Measurements from ENCODE around the gene MISP3. TPM values are rescaled to one million over a fixed set of nuclear protein-coding genes. Genes with fewer than 3 reads are reported as not detected.

MISP3 gene
- total and polyA plus RNA-seq, 4 experiments from 2014 or later: 0.68 to 1.6 (median 1.2) TPM

DNA sequence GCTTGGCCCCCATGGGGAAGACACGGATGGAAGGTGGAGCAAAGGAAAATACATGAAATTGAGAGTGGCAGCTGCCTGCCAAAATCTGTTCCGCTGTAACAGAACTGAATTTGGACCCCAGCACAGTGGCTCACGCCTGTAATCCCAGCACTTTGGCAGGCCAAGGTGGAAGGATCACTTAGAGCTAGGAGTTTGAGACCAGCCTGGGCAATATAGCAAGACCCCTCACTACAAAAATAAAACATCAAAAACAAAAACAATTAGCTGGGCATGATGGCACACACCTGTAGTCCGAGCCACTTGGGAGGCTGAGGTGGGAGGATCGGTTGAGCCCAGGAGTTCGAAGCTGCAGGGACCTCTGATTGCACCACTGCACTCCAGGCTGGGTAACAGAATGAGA, 20.1 kb upstream of the MISP3 start:
- Histone ChIP-seq H3K36me3 (ENCODE audit: insufficient read depth, low read length) (peaks cover 39% of the 10 kb centered on the region), H3K9me3 (ENCODE audit: control insufficient read depth in 1 of 2, low read length in 2 of 2) (no peaks in the 10 kb centered on the region), H3K4me3 (ENCODE audit: low read length in 2 of 2) (no peak overlapping the region), H3K4me1 (ENCODE audit: insufficient read depth, low read length) (no peaks in the 10 kb centered on the region), H3K27me3 (ENCODE audit: insufficient read depth, low read length) (no peaks in the 10 kb centered on the region), H3K27ac (ENCODE audit: low read depth, low read length) (no peak overlapping the region)
- ChIA-PET CTCF (ENCODE audit: partially characterized antibody) (interaction anchor here (0.9 to 2.1 kb wide), 5 partner anchors 10 to 178 kb away, joined by 3 to 8 read pairs (median 6); partner anchors contain the start of gene MISP3), POLR2A (ENCODE audit: partially characterized antibody) (interaction anchor here (0.8 to 1.7 kb wide), 6 partner anchors 9 to 172 kb away, joined by 3 to 6 read pairs (median 4); partner anchors contain the start of gene IL27RA)
- H3K36me3 Mint-ChIP-seq: peaks cover 38 to 46% of the 10 kb centered on the region in 2 donors
- no peaks in the 10 kb centered on the region for H3K27me3 Mint-ChIP-seq
- no peak for DNase-seq
- H3K4me3 Mint-ChIP-seq: no peak overlapping the region
- H3K27ac Mint-ChIP-seq: peak overlapping the region in 2 of 7 donors; percentile 8 to 90
- H3K4me1 Mint-ChIP-seq: peaks cover 0 to 10% (median 5%) of the 10 kb centered on the region in 4 donors
- intact Hi-C loops (cut with micrococcal nuclease): no loop called here
- H3K9me3 Mint-ChIP-seq: peaks cover 0 to 9% (median 0%) of the 10 kb centered on the region in 8 donors

DNA sequence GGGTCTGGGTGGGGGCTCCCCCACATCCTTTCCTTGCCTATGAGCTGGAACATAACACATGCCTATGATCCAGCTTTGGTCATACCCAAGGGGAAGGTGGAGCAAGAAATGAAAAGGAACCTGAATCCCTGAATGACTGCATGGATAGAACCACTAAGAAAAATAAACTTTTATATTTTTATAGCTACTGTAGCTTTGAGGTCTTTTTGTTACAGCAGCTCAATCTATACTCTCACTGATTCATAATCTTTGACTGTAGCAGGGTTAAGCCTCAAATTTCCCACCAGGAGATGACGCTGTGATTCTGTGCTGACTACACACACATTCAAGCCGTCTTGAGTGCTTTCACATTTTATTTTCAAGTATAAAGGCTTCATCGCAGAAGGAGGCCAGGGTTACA, 19.6 kb upstream of the MISP3 start:
- H3K27ac ChIP-seq (ENCODE audit: low read depth, low read length): no peak overlapping the region
- Mint-ChIP-seq H3K4me3 (no peak overlapping the region), H3K4me1 (peaks cover 5 to 15% (median 6%) of the 10 kb centered on the region in 4 donors), H3K9me3 (peaks cover 0 to 9% (median 0%) of the 10 kb centered on the region in 8 donors), H3K27ac (peak overlapping the region in 3 of 7 donors; percentile 35 to 62 (median 57)), H3K27me3 (peaks cover 0 to 3% of the 10 kb centered on the region in 2 donors), H3K36me3 (peaks cover 38 to 46% of the 10 kb centered on the region in 2 donors)
- ChIA-PET POLR2A (ENCODE audit: partially characterized antibody) (interaction anchor here (0.8 to 1.7 kb wide), 7 partner anchors 10 to 172 kb away, joined by 3 to 6 read pairs (median 4); partner anchors contain the start of genes IL27RA and RFX1), CTCF (ENCODE audit: partially characterized antibody) (interaction anchor here (0.9 to 2.1 kb wide), 5 partner anchors 11 to 178 kb away, joined by 3 to 8 read pairs (median 6); partner anchors contain the start of gene MISP3)
- intact Hi-C loops (cut with micrococcal nuclease): no loop called here
- H3K4me3 ChIP-seq (ENCODE audit: low read length in 2 of 2): no peak overlapping the region
- no peaks in the 10 kb centered on the region for H3K9me3 ChIP-seq (ENCODE audit: control insufficient read depth in 1 of 2, low read length in 2 of 2)
- no peak for DNase-seq
- peaks cover 1% of the 10 kb centered on the region for H3K27me3 ChIP-seq (ENCODE audit: insufficient read depth, low read length)
- peaks cover 39% of the 10 kb centered on the region for H3K36me3 ChIP-seq (ENCODE audit: insufficient read depth, low read length)
- peaks cover 4% of the 10 kb centered on the region for H3K4me1 ChIP-seq (ENCODE audit: insufficient read depth, low read length)

DNA sequence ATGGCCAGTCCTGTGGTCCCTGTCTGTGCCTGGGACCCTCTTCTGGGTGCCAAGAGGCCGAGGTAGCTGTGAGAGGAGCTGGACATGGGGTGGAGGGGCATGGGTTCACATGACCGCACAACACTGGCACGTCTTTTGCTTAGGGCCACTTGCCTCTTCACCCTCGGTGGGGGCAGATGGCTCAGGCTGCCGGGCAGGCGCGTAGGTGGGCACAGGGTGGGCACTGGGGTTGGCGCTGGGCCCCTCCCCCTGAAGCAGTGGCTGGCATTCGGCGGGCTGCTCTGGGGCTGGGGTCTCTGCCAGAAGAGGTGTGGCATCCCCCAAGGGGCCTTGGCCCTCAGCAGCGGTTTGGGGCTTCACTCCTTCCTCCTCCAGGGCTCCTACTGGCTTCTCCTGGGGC, 19.1 kb upstream of the MISP3 start:
- POLR2A ChIA-PET (ENCODE audit: partially characterized antibody): interaction anchor here (0.6 to 1.7 kb wide), 5 partner anchors 10 to 173 kb away, joined by 3 to 6 read pairs (median 4); partner anchors contain the start of genes IL27RA and RFX1

DNA sequence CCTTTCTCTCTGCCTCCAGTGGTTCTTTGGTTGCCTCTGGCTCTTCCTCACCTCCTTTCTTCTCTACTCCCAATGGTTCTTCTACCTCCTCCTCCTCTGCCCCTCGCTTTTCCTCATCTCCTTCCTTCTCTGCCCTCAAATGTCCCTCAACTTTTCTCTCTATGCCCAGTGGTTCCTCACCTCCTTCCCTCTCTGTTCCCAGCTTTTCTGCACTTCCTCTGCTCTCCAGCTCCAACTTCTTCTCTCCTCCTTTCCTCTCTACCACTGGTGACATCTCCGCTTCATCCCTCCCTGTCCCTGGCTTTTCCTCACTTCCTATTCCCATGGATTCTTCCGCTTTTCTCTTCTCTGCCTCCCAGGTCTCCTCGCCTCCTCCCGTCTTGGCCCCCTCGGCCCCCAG, 18.5 kb upstream of the MISP3 start:
- ChIA-PET CTCF (ENCODE audit: partially characterized antibody) (interaction anchor here (0.7 to 1.3 kb wide), 3 partner anchors 11 to 18 kb away, joined by 3 to 5 read pairs (median 4); no protein-coding TSS in a partner anchor), POLR2A (ENCODE audit: partially characterized antibody) (interaction anchor here (0.6 to 0.8 kb wide), 3 partner anchors 17 to 172 kb away, joined by 3 to 6 read pairs (median 3); no protein-coding TSS in a partner anchor)
- Histone ChIP-seq H3K4me1 (ENCODE audit: insufficient read depth, low read length) (peaks cover 14% of the 10 kb centered on the region), H3K27ac (ENCODE audit: low read depth, low read length) (no peak overlapping the region), H3K9me3 (ENCODE audit: control insufficient read depth in 1 of 2, low read length in 2 of 2) (no peaks in the 10 kb centered on the region), H3K4me3 (ENCODE audit: low read length in 2 of 2) (no peak overlapping the region), H3K27me3 (ENCODE audit: insufficient read depth, low read length) (peaks cover 10% of the 10 kb centered on the region), H3K36me3 (ENCODE audit: insufficient read depth, low read length) (peaks cover 30% of the 10 kb centered on the region)
- H3K27ac Mint-ChIP-seq: peak overlapping the region in 5 of 7 donors; percentile 22 to 83 (median 39)
- peaks cover 6 to 12% of the 10 kb centered on the region in 2 donors for H3K27me3 Mint-ChIP-seq
- intact Hi-C loops (cut with micrococcal nuclease): no loop called here
- peak overlapping the region in 1 of 8 donors; percentile 66 for H3K4me3 Mint-ChIP-seq
- peaks cover 9 to 22% (median 14%) of the 10 kb centered on the region in 4 donors for H3K4me1 Mint-ChIP-seq
- peaks cover 32 to 37% of the 10 kb centered on the region in 2 donors for H3K36me3 Mint-ChIP-seq
- peaks cover 0 to 9% (median 0%) of the 10 kb centered on the region in 8 donors for H3K9me3 Mint-ChIP-seq
- no peak for DNase-seq

More for the DNA sequence above, 19.1 kb upstream of the MISP3 start:
- H3K27ac ChIP-seq (ENCODE audit: low read depth, low read length): no peak overlapping the region
- peaks cover 6 to 18% (median 11%) of the 10 kb centered on the region in 4 donors for H3K4me1 Mint-ChIP-seq
- CTCF ChIA-PET (ENCODE audit: partially characterized antibody): interaction anchor here (1.0 to 1.3 kb wide), 4 partner anchors 11 to 151 kb away, joined by 3 to 8 read pairs (median 6); partner anchors contain the start of gene MISP3
- no peaks in the 10 kb centered on the region for H3K9me3 ChIP-seq (ENCODE audit: control insufficient read depth in 1 of 2, low read length in 2 of 2)
- H3K4me3 ChIP-seq (ENCODE audit: low read length in 2 of 2): no peak overlapping the region
- DNase-seq: no peak
- H3K9me3 Mint-ChIP-seq: peaks cover 0 to 9% (median 0%) of the 10 kb centered on the region in 8 donors
- peaks cover 9% of the 10 kb centered on the region for H3K4me1 ChIP-seq (ENCODE audit: insufficient read depth, low read length)
- no peak overlapping the region for H3K27ac Mint-ChIP-seq
- peaks cover 35 to 43% of the 10 kb centered on the region in 2 donors for H3K36me3 Mint-ChIP-seq
- no peak overlapping the region for H3K4me3 Mint-ChIP-seq
- H3K27me3 Mint-ChIP-seq: peaks cover 1 to 7% of the 10 kb centered on the region in 2 donors
- intact Hi-C loops (cut with micrococcal nuclease): no loop called here
- H3K27me3 ChIP-seq (ENCODE audit: insufficient read depth, low read length): peaks cover 6% of the 10 kb centered on the region
- H3K36me3 ChIP-seq (ENCODE audit: insufficient read depth, low read length): peaks cover 36% of the 10 kb centered on the region

DNA sequence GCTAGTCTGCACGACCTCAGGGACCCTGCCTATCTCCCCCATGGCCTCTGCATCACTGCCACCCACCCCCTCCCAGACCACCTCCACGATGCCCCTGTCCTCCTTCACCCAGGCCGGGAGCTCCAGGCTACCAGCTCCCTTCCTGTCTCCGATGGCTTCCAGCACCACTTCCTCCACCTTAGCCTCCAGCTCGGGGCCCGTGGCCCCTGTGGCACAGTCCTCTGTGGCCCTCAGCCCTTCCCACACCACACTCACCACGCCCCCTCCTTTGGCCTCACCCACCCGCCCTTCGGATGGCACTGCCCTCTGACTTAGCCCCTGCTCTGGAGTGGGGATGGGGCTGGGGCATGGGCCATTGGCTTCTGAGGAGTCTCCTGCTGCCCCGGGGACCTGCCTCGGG, 17.9 kb upstream of the MISP3 start:
- Histone ChIP-seq H3K27me3 (ENCODE audit: insufficient read depth, low read length) (peaks cover 15% of the 10 kb centered on the region), H3K4me3 (ENCODE audit: low read length in 2 of 2) (no peak overlapping the region), H3K9me3 (ENCODE audit: control insufficient read depth in 1 of 2, low read length in 2 of 2) (no peaks in the 10 kb centered on the region), H3K36me3 (ENCODE audit: insufficient read depth, low read length) (peaks cover 25% of the 10 kb centered on the region), H3K27ac (ENCODE audit: low read depth, low read length) (no peak overlapping the region), H3K4me1 (ENCODE audit: insufficient read depth, low read length) (peaks cover 16% of the 10 kb centered on the region)
- ChIA-PET CTCF (ENCODE audit: partially characterized antibody) (interaction anchor here (0.7 to 1.3 kb wide), 3 partner anchors 11 to 19 kb away, joined by 3 to 5 read pairs (median 4); no protein-coding TSS in a partner anchor), POLR2A (ENCODE audit: partially characterized antibody) (interaction anchor here (0.6 to 0.8 kb wide), 2 partner anchors 55 to 173 kb away, joined by 3 to 6 read pairs; no protein-coding TSS in a partner anchor)
- Mint-ChIP-seq H3K27me3 (peaks cover 9 to 15% of the 10 kb centered on the region in 2 donors), H3K36me3 (peaks cover 32 to 33% of the 10 kb centered on the region in 2 donors), H3K27ac (peak overlapping the region in 2 of 7 donors; percentile 47 to 74), H3K9me3 (peaks cover 0 to 9% (median 0%) of the 10 kb centered on the region in 8 donors), H3K4me1 (peaks cover 9 to 25% (median 16%) of the 10 kb centered on the region in 4 donors), H3K4me3 (peak overlapping the region in 1 of 8 donors; percentile 21)
- intact Hi-C loops (cut with micrococcal nuclease): no loop called here
- no peak for DNase-seq

DNA sequence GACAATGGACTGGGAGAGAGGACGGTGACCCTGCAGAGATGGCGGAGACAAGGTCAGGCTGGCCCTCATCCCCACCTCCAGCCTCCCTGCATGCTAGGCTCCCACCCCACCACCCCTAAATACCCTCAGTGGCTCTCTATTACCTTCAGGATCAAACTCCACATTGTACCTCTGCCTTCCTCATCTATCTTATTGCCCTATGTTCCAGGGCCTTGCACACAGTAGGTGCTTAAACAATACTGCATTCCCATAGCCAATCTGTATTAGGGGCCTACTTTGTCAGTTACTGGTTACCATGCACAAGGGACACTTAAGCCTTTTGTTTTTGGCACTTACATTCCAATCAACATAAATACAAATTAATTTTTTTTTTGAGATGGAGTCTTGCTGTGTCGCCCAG, 17.2 kb upstream of the MISP3 start:
- Mint-ChIP-seq H3K9me3 (peaks cover 0 to 9% (median 0%) of the 10 kb centered on the region in 8 donors), H3K27me3 (peaks cover 10 to 19% of the 10 kb centered on the region in 2 donors), H3K4me1 (peaks cover 9 to 28% (median 17%) of the 10 kb centered on the region in 4 donors), H3K36me3 (peaks cover 26 to 28% of the 10 kb centered on the region in 2 donors), H3K4me3 (no peak overlapping the region), H3K27ac (peak overlapping the region in 2 of 7 donors; percentile 19 to 50)
- POLR2A ChIA-PET (ENCODE audit: partially characterized antibody): interaction anchor here (0.6 kb wide), 1 partner anchor 9 kb away, joined by 4 read pairs; no protein-coding TSS in a partner anchor
- Histone ChIP-seq H3K27me3 (ENCODE audit: insufficient read depth, low read length) (peaks cover 17% of the 10 kb centered on the region), H3K9me3 (ENCODE audit: control insufficient read depth in 1 of 2, low read length in 2 of 2) (no peaks in the 10 kb centered on the region), H3K36me3 (ENCODE audit: insufficient read depth, low read length) (peaks cover 23% of the 10 kb centered on the region), H3K4me3 (ENCODE audit: low read length in 2 of 2) (no peak overlapping the region), H3K27ac (ENCODE audit: low read depth, low read length) (no peak overlapping the region), H3K4me1 (ENCODE audit: insufficient read depth, low read length) (peaks cover 18% of the 10 kb centered on the region)
- DNase-seq: no peak
- intact Hi-C loops (cut with micrococcal nuclease): no loop called here
- CTCF ChIA-PET (ENCODE audit: partially characterized antibody): interaction anchor here (1.5 kb wide), 1 partner anchor 20 kb away, joined by 4 read pairs; no protein-coding TSS in a partner anchor
